Measurements from ENCODE around the gene FHDC1.
A peak's percentile ranks its signal among the peaks of the same experiment; 100 is the strongest.
"Not testable (repeated sequence)": the region's sequence is repeated elsewhere in the genome, so short reads cannot be mapped to it uniquely, and the experiment has no call there.

Gene FHDC1, protein sequence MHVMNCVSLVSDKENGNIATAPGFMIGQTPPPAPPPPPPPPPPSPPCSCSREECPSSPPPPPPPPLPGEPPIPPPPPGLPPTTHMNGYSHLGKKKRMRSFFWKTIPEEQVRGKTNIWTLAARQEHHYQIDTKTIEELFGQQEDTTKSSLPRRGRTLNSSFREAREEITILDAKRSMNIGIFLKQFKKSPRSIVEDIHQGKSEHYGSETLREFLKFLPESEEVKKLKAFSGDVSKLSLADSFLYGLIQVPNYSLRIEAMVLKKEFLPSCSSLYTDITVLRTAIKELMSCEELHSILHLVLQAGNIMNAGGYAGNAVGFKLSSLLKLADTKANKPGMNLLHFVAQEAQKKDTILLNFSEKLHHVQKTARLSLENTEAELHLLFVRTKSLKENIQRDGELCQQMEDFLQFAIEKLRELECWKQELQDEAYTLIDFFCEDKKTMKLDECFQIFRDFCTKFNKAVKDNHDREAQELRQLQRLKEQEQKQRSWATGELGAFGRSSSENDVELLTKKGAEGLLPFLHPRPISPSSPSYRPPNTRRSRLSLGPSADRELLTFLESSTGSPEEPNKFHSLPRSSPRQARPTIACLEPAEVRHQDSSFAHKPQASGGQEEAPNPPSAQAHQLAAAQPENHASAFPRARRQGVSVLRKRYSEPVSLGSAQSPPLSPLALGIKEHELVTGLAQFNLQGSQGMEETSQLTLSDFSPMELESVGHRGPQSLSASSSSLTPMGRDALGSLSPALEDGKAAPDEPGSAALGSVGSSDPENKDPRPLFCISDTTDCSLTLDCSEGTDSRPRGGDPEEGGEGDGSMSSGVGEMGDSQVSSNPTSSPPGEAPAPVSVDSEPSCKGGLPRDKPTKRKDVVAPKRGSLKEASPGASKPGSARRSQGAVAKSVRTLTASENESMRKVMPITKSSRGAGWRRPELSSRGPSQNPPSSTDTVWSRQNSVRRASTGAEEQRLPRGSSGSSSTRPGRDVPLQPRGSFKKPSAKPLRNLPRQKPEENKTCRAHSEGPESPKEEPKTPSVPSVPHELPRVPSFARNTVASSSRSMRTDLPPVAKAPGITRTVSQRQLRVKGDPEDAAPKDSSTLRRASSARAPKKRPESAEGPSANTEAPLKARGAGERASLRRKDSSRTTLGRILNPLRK

DNA sequence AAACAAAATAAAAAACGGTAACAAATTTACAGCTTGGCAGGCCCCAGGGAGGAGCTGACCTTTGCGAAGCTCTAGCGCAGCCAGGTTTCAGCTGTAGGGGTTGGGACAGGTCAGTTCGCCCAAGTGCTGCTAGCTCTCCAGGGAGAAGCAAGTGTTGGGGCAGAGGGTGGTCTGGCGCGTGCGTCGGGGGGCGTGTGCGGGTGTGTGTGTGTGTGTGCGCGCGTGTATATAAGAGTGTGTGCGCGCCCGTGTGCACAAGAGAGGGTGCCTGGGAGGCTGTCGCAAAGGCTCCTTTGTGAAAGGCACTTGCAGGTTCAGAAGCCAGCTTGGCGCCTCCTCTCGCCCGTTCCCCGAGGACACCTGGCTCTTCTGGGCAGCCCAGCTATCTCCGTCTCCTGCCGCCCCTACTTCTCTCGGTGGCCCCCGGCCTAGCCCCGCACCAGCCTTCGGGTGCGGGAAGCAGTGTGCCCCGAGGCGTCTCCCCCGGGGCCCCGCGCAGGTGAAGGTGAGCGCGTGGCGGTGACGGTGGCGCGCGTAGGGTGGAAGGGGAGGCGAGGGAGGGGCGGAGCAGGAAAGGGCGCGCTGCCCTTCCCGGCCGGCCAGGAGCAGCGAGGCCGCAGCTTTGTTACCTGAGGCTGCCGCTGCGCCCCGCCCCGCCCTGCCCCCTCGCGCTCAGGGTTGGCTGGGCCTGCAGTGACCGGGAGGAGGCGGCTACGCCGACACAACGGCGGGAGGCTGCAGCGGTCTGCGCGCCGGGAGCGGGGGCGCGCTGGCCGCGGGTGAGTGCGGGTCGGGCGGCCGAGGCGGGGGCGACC, at the start of gene FHDC1:
FHDC1 (plus strand) TSS at position 693 of the 815 bp plus-strand sequence. CDS start 6,735 bp downstream, outside the sequence.
- DNase-seq: peak; percentile 72

DNA sequence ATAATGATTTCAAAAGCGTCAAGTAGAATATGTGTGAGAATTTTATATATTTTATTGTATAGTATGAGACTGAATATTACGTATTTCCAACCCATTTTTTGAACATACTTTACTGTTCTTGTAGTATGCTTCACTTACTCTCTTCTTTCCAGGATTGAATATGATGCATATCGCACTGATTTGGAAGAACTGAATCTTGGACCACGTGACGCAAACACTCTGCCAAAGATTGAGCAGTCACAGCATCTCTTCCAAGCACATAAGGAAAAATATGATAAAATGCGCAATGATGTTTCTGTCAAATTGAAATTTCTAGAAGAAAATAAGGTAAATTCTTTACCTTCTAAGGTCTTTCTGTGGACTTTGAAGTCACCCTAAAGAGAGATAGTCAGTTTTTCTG, 48.1 kb upstream of the FHDC1 start:
- DNase-seq: no peak

DNA sequence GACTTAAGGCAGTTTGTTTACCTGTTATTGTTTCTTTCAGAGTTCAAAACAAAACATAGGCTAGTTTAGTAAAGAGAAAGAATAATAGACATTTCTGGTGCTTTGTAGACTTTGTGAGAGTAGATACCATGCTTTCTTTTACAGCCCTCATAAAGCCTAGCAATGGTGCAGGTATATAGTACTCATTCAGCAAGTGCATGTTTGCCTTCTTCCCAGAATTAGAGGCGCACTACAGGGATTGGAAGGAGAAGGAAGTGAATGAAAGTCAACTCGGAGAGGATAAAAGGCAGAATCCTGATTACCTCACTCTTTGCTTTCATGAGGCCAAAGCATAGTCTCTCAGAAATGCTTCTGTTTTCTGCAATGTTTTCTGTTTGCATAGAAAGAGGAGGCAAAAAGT, 43.1 kb upstream of the FHDC1 start:
- no peak for DNase-seq

DNA sequence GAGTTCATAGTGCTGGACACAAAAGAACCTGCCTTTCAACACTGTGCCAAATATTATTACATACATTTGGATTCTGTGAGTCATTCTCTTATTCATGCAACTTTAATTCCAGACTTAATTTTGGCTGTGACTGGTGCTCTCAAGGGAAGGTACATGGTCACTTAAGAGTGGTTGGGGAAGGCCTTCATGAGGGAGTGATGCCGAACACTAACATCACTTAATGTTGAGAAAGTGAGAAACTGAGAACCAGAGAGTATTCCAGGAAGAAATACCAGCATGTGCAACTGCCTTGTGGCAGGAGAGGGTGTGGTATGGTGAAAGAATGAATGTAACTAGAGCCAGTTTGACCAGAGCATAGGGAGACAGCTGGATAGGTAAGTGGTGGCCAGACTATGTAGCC, 41.5 kb upstream of the FHDC1 start:
- DNase-seq: no peak

DNA sequence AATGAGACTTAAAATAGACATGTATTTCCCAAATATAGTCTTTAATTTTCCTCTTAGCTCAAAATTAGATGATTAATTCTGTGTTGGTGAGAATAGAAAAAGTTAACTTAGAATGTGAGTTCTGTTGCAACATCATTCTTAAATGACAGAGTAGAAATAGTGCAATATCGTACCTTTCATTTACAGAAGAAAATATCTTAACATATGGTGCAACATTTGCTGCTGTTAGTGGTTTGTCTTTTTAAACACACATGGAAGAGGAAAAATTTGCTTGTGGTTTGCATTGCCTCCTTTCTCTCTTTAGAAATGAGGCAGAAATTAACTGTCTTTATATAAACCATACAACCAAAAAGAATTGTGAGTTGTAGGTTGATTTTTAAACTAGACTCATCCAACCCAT, 39.3 kb upstream of the FHDC1 start:
- no peak for DNase-seq

DNA sequence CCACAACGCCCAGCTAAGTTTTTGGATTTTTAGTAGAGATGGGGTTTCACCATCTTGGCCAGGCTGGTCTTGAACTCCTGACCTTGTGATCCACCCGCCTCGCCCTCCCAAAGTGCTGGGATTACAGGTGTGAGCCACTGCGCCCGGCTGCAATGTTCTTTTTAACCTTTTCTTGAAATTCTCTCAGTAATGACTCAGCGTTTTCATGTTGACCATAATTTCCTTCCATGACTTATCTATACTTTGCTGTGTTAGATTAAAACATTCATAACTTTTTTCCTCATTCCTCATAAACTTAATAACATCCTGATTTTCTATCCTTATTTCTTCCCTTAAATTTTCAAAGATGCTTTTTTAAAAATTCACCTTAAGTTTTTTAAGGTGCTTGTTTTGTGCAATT, 38.0 kb upstream of the FHDC1 start:
- DNase-seq: not testable (repeated sequence)

DNA sequence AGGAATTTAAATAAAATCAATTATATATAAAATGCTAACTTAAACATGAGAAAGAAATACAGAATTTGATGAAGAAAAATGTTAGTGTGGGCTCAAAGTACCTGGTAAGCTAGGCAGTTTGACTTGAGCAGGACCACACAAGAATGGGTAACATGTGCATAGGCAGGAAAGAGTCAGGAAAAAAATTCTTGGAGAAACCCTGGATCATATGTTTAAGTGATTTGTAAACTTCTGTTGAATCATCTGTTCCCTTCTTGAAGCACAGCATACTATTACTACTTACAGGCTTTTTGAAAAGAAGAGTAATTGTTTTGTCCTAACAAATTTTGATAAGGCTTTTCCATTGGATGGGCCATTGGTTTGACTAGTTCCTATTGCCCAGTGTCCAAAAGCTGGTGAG, 37.5 kb upstream of the FHDC1 start:
- DNase-seq: no peak

DNA sequence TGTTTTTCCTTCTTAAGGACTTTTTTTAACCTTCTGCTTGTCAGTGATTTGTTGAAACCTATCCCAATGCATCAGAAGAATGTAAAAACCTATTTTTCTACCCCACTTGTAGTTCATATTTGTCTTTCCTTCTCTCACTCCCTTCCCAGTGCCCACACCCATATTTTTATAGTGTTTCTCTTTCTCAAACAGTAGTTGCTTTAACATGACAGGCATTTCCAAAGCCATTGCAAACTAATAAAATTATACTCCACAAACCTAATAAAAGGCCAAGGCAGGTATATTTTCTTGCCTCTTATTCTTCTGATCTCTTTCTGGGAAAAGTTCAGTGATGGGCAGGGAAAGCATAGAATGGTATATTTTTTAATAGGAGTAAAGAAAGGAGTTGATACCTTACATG, 35.7 kb upstream of the FHDC1 start:
- no peak for DNase-seq

DNA sequence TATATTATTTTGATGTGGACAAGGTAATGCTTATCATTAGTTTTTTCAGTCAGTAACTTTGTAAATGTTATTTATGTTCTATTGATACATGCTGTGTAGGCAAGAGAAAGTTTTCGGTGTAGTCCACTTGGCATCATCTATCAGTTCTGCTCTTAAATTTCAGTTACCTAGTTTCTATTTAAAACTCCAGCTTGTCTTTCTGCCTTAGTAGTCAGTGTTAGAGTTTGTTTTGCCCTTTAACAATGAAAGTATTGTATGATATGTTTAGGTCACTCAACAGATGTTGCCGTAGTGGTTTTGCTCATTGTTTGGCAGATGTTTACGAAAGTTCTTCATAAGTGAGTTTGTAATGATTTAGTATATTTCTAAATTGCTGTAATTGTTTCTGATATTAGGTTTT, 34.9 kb upstream of the FHDC1 start:
- no peak for DNase-seq

DNA sequence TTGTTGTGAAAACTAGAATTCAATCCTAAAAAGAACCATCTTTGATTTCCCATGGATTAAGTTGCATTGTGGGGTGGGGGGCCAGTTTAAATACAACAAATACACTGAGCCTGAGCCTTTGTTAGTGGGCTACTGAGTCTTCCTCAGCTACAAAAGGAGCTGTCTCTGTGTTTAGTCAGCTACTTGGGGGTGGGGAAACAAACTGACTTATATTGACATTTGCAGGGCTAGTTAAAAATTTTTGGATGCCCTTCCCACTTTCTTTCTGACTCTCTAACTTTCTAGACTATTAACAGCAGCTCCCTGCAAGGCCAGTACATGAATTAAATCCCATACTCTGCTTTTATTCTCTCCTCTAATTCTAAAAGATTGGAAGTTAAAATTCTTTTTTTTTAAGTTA, 32.5 kb upstream of the FHDC1 start:
- no peak for DNase-seq

DNA sequence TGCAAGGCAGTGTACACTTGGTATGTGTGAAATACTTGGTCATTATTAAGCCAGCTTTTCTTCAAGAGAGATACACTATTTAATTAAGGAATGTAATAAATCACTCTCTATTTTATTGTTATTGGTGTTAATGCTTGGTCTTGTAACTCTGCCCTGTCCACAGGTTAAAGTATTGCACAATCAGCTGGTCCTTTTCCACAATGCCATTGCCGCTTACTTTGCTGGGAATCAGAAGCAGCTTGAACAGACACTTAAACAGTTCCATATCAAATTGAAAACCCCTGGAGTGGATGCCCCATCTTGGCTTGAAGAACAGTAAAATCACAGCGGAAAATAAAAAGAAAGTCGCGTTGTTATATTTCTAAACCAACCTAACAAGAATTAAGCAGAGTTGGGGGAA, 26.2 kb upstream of the FHDC1 start:
- DNase-seq: no peak

DNA sequence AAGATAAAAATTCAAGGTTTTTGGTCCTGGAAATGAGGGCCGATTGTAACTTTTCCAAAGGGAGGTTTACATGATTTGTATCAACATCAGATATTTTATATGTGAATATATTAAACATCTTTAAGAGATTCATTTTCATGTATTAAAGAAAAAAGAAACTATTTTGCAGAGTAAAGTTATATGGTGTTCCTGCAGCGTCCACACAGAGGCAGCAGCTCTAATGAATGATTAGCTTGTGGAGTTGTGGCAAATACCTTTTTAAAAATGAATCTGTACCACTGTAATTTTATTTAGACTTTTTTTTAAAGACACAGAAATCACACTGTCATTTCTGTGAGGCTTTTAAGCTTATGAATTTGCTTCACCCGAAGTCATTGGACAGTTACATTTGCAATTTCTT, 25.6 kb upstream of the FHDC1 start:
- no peak for DNase-seq

DNA sequence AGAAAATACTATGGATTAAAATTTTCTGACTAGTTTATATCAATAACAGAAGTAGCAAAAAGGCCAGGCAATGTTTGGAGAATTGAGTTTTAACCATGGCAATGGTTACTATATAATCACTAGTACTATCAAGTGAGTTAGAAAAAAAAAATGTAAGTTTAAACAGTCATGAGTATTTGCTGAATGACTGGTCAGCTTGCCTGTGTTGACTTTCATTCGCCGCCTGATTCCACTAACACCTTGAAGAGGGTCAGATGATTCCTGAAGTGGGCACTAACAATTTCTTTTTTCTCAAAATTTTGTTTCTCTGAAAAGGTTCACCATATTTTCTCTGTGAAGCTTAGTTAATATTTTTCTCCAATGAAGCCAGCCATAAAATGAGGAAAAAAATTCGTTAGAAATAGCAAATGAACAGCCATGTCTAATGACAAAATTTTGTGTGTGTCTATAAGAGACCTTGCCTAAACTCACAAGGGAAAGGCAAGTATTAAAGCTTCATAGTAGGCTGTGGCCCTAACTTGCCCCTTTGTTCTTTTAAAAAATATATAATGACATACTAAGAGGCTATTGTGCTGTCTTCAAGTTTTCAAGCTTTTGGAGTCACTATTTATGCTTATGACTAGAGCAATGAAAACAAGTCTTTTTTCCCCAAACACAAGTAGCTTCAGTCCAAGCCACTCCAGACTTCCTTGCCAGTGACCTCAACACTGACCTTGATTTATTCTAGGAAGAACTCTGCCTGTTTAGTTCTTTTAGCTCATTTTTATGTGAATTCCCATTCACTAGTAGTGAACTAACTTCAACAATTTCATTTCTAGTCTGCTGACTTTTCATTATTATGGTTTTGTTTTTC, 18.4 kb upstream of the FHDC1 start:
- DNase-seq: no peak

DNA sequence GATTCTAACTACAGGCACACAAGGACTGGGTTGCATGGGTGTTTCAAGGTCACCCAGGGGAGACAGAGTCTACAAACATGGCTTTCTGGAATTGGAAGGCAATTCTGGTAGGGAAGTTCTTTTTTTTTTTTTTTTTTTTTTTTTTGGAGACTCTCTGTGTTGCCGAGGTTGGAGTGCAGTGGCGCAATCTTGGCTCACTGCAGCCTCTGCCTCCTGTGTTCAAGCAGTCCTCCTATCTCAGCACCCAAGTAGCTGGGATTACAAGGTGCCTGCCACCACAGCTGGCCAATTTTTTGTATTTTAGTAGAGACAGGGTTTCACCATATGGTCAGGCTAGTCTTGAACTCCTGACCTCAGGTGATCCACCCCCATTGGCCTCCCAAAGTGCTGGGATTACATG, 16.3 kb upstream of the FHDC1 start:
- DNase-seq: no peak

DNA sequence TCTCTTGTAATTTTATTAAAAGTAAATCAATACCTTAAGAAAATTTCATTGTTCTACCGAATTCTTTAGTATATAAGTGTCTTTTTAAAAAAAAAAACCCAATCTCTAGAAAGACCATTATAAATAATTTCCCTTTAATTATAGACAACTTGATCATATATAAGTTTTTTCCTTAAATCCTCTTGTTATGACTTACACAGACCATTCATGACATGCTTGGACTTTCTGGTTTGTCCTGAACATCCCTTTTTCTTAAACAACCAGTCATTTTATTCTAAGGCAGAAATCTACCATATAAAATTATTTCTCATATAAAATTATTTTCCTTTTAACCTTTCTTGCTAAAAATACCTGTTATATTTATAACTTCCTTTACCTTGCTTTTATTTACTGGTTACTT, 15.4 kb upstream of the FHDC1 start:
- DNase-seq: no peak

DNA sequence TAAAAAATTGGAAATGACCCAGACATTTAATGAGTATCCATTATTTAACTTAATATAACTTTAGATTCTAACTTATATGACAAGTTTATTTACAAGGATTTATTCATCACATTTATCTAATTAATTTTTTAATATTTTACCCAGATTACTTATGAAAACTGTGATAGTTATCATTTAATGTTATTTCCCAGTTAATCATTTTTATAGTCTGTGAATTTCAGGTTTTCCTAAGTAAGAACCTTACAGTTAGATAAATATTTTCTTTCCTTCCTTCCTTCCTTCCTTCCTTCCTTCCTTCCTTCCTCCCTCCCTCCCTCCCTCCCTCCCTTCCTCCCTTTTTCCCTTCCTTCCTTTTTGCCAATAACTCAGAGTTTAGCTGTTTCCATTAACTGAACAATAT, 14.8 kb upstream of the FHDC1 start:
- DNase-seq: no peak

DNA sequence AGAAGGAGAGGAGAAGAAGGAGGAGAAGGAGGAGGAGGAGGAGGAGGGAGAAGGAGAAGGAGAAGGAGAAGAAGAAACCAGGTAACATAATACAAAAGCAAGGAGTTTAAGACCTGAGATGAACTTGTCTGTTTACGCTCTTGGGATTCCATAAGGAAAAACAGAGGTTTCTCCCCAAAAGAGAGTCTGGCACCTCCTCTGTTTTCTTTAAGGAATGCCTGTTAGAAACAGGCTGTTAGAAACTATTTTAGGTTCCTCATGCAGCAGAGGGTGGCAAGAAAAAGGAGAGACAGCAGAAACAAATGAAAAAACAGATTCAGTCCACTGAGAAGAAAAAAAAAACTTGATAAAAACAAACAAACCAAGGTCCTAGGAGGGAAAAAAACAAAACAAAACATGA, 10.3 kb upstream of the FHDC1 start:
- no peak for DNase-seq

DNA sequence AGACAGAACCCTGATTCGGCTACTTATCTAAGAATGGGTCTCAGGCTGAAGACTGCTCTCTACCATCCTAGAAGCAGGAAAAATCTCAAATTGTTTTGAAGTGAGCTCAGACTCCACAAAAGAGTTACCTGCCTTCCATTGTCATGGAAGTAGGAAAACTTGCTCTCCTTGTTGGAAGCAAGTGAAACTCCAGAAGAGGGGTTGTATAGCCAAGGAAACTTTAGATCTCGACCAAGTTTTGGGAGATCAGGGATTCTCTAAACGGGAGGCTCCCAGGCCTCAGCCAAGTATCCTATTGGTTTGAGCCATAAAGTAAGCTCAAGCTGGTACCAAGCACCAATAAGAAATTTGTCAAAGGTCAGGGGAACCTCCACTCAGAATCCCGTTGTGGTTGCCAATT, 9.2 kb upstream of the FHDC1 start:
- no peak for DNase-seq

DNA sequence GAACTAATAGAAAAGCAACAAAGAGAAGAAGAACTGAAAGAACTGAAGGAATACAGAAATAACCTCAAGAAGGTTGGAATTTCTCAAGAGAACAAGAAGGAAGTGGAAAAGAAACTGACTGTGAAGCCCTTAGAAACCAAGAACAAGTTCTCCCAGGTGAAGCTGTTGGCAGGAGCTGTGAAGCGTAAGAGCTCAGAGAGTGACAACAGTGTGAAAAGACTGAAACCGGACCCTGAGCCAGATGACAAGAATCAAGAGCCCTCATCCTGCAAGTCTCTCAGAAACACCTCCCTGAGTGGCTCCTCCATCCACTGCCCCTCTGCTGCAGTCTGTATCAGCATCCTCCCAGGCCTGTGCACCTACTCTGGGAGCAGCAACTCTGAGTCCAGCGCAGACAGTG, 8.4 kb upstream of the FHDC1 start:
- no peak for DNase-seq

DNA sequence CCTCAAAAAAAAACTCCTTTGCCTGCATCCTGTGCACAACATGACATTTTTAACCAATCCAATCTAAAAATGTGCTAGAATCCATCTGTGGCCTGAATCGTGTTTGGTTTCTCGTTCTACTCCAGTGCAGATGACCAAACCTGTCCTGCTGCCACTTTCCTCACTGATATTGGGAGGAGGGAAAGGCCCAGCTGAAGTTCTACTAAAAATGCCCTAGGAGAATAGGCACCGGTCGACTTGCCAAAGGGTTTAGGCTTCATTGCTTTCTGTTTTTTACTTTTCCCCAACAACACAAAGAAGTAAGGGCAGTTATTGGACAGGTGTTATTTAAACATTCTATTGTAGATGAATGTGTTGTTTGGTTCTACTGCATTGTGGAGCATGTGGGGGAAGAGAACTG, 7.8 kb upstream of the FHDC1 start:
- no peak for DNase-seq

DNA sequence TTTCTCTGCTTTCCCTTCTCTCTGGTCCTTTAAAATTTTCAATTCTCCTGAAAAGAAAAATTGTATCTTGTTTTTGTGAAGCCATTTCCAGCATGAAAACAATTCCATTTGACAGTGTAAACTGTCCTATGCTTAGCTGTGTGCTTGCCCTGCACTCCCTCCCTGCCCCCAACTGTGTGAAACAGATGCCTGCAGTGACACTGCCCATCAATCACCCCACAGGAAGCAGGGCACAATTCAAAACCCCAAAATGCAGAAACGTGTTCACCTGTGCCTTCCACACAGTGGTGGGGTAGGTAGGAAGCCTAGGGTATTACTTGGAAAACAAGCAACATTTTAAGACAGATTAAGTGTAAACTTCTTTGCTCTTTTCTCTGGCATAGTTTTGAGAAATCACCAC, 6.2 kb upstream of the FHDC1 start:
- no peak for DNase-seq

DNA sequence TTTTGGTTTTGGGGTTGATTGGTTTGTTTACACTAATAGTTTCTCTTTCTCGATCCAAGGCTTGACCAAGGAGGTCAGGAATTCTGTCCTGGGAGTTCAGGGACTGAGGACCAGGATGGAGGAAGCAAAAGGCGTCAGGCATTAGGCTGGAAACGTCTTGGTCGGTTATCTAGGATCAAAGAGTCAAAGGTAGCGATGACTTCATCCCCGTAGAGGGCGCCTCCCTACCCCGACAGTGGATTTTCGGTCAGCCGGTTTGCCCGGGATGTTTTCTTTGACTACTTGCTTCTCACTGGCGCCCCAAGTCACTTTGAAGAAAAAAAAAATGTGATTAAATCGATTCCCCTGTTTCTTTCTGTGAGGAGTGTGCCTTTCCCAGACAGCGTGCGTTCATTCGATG, 980 bp upstream of the FHDC1 start:
- no peak for DNase-seq

All from COR-L47 (cell line).